NCI-H1105 (cell line): ENCODE results near the gene PNKP.
A peak's percentile ranks its signal among the peaks of the same experiment; 100 is the strongest.
"Not testable (repeated sequence)": the region's sequence is repeated elsewhere in the genome, so short reads cannot be mapped to it uniquely, and the experiment has no call there.

Experiments used
- DNase-seq: peaks from one replicate; lab custom pipeline; 2025; lab: John Stamatoyannopoulos, UW

Gene PNKP

DNA sequence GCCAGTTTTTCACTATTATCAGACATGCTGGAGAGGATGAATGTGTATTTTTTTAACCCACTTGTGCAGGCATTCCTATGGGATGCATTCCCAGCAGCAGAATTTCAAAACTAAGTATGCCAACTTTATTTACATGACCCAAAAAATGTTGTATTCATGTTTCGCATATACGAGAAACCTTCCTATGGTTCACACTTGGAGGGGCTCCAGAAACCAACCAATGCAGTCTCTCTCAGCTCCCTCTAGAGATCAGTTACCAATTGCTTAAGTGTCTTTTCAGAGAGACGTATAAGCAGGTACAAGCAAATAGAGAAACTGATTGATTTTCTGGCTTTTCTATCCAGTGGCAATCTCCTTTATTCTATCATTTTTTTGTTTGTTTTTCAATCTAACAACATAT lies 22.0 kb downstream of the PNKP start:
- no peak for DNase-seq

- DNase-seq: no peak
Observed at GRCh38 chr19:49844138-49845095, 23.0 kb downstream of the PNKP start.

- no peak for DNase-seq
Observed at GRCh38 chr19:49843265-49843664, 24.1 kb downstream of the PNKP start.

GRCh38 chr19:49840736-49841249 lies 26.6 kb downstream of the PNKP start:
- DNase-seq: no peak

GRCh38 chr19:49840321-49840720 lies 27.1 kb downstream of the PNKP start:
- no peak for DNase-seq

- no peak for DNase-seq
Observed at GRCh38 chr19:49839713-49840112, 27.7 kb downstream of the PNKP start.

DNA sequence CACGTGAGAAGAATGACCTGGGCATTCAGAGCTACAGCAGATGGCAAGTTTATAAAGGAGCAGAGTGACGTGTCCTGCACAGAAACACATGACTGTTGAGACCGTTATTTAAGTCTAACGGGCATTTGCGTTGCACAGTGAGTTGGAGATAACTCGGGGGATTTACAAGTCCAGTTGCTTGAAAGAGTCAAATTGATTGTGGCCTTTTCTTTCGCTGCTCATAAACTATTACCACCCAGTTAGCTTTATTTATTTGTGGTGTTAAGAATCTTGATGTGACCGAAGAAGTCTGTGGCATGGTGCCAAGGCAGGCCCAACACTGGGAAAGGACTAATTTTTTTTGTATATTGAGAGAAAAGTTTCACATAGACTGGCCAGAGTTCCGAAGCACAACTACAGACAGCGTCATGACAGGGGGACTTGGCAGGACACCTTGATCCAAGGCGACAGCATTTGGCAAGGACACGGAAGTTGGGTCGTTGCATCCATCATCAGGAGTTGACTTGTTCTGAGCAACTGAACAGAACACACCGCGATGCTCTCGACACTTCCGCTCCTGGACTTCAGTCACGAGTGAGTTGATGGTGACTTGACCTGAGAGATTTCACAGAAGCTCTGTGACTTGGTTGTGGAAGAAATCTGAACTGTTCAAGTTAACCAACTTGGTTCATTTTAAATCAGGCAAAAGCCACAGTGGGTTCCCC lies 28.3 kb downstream of the PNKP start:
- DNase-seq: no peak

DNA sequence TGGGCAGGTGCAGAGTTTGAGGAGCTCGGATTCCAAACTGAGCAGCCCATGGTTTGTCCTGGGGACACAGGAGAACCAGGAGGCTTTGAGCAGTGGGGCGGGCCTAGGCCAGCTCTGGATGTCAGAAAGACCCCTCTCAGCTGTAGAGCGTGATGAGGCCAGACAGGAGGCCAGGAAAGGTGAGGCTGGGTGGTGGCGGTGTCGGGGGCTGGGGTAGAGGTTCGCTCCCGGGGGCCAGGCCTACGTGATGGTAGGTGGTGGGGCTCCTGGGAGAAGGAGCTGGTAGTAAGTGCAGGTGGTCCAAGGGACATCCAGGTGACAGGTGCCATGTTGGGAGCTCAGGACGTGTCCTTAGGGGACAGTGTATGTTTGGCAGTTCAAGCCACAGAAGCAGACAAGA lies 30.0 kb downstream of the PNKP start:
- DNase-seq: no peak

DNA sequence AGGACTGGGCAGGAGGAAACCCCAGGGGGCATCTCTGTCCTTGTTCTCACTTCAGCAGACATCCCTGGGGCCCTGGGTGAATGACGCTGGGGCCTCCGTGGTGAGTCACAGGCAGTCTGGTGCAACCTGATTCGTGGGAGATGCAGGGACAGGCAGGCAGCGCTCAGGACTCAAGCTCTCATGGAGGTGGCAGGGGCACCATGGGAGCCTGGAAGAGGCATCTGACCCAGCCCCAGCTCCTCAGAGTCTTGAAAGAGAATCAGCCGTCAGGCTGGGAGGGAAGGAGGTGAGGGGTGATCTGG lies 30.4 kb downstream of the PNKP start:
- no peak for DNase-seq

- no peak for DNase-seq
Observed at GRCh38 chr19:49836176-49837008, 31.0 kb downstream of the PNKP start.

- DNase-seq: no peak
Observed at GRCh38 chr19:49835562-49835961, 31.8 kb downstream of the PNKP start.

- no peak for DNase-seq
Observed at GRCh38 chr19:49833599-49833998, 33.8 kb downstream of the PNKP start.

- no peak for DNase-seq
Observed at GRCh38 chr19:49832556-49832955, 34.8 kb downstream of the PNKP start.

- no peak for DNase-seq
Observed at GRCh38 chr19:49831592-49831991, 35.8 kb downstream of the PNKP start.

GRCh38 chr19:49830766-49831165 lies 36.6 kb downstream of the PNKP start:
- DNase-seq: no peak

DNA sequence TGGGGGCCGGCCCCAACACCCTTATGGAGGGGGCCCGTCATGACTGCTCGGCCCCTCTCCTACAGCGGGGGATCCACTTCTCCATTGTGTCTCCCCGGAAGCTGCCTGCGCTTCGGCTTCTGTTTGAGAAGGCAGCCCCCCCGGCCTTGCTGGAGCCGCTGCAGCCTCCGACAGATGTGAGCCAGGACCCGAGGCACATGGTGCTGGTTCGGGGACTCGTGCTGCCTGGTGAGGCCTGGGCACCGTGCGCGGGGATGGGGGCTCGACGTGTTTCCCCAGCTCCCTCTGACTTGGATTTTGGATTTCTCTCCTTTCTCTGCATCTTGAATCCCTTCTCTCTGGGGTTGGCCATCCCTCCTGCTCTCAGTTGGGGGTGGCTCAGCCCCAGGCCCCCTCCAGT lies 37.7 kb downstream of the PNKP start:
- DNase-seq: no peak

DNA sequence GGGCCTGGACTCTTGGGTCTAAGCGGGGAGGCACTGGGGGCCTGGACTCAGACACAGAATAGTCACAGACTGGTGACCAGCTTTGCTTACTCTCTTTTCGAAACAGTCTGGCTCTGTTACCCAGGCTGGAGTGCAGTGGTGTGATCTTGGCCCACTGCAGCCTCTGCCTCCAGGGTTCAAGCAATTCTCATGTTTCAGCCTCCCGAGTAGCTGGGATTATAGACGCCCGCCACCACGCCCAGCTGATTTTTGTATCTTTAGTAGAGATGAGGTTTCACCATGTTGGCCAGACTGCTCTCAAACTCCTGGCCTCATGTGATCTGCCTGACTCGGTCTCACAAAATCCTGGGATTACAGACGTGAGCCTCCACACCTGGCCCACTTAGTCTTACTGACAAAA lies 38.2 kb downstream of the PNKP start:
- DNase-seq: no peak

- no peak for DNase-seq
Observed at GRCh38 chr19:49827034-49827433, 40.3 kb downstream of the PNKP start.

GRCh38 chr19:49824662-49825061 lies 42.7 kb downstream of the PNKP start:
- no peak for DNase-seq

DNA sequence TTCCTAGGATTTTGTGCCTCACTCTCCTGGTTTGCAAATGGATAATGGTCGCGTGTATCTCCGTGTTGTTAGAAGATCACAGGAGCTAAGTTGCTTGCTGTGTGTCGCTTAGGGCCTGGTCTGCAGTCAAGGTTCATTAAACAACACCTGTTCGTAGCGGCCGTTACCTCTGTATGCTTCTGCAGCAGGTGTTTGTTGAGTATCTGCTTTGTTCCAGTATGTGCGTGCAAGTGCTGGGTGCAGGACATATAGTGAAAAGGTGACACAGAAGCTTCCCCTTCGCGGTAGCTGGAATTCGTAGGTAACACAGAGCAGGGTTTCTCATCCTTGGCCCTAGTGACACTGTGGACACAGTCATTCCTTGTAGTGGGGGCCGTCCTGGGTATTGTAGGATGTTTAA lies 43.9 kb downstream of the PNKP start:
- DNase-seq: peak; percentile 91

GRCh38 chr19:49820125-49820524 lies 47.3 kb downstream of the PNKP start:
- DNase-seq: peak; percentile 25

GRCh38 chr19:49819452-49820115 lies 47.8 kb downstream of the PNKP start:
- not testable (repeated sequence) for DNase-seq
